HUDEP-2 (cell line): ENCODE measurements around the gene NCOA1.
"Not testable (repeated sequence)": the region's sequence is repeated elsewhere in the genome, so short reads cannot be mapped to it uniquely, and the experiment has no call there.

ENCODE experiments used
- DNase-seq, 76 experiments: peaks; one replicate each; lab custom pipeline; 2025; ENCODE audit not compliant: unreplicated experiment in 76 of 76; lab: John Stamatoyannopoulos, UW

Gene NCOA1

DNA sequence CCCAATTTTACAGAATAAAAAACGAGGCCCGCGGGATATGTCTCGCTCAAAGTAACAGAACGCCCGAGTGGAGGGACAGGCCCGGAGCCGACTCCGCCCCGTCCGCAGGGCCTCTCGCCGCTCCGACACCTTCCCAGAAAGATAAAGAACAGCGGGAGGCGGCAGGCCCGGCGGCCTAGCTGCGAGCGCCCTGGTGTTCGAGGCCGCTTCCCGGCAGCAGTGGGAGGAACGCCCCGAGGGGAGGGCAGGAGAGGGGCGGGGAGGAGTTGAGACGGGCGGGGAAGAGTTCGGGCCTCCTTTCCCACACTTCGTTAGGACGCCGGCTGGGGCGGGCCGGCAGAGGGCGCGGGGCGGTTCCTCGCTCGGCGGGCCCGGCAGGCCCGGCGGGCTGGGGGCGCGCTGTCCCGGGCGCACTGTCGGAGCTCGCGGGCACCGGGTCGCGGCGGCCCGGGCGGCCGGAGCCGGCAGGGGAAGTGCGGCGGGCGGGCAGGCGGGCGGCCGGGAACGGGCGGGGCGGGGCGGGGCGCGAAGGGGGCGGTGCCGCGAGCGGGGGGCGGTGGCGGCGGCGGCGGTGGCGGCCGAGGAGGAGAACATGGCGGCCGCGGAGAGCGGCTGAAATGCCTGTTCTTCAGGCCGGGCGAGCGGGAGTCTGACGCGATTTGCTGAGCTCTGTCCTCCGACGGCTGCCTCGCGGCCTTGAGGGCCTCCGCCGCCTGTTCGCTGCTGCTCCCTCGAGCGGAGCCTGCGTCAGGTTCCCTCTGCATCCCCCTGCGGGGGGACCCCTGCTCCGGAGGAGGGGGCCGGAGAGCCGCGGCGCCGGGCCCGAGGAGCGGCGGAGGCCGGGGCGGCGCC is at the start of gene NCOA1:
Gene NCOA1, plus strand, starts transcription at position 565 of the 852 bp plus-strand sequence. CDS start 167,424 bp downstream, outside the sequence.
- DNase-seq, result peak in 75 of 76 experiments; percentile 41 to 95 (median 91)

DNA sequence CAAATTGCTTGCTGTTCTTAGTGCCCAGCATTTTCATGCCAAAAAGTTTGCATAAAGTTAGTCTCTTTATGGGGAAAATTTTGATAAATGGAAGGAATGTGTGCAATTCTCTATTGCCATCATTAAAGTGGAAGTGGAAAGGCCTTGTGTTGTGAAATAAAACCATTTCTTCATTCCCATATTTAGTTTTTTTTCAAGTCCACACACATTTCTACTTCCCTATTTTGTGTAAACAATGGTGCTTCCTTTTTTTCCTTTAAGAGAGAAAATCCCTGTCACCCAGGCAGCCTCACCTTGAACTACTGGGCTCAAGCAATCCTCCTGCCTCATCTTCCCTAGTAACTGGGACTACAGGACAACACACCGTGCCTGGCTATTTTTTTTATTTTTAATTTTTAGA is 42.3 kb upstream of the NCOA1 start:
- no peak for DNase-seq

DNA sequence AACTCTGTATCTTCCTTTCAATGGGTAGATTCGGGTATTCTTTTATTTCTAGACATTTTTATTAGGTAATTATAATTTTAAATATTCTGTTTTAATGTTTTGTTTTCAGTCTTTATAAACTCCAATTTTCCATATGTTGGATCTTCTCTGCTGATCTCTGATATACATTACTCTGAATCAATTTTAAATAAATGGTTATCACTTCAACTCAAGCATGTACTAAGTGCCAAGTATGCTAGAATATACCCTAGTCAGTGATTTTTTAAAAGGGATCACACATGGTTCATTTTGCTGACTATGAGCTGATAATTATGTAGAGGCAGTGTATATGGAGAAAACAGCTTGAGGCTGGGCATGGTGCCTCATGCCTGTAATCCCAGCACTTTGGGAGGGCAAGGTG is 41.7 kb upstream of the NCOA1 start:
- no peak for DNase-seq

DNA sequence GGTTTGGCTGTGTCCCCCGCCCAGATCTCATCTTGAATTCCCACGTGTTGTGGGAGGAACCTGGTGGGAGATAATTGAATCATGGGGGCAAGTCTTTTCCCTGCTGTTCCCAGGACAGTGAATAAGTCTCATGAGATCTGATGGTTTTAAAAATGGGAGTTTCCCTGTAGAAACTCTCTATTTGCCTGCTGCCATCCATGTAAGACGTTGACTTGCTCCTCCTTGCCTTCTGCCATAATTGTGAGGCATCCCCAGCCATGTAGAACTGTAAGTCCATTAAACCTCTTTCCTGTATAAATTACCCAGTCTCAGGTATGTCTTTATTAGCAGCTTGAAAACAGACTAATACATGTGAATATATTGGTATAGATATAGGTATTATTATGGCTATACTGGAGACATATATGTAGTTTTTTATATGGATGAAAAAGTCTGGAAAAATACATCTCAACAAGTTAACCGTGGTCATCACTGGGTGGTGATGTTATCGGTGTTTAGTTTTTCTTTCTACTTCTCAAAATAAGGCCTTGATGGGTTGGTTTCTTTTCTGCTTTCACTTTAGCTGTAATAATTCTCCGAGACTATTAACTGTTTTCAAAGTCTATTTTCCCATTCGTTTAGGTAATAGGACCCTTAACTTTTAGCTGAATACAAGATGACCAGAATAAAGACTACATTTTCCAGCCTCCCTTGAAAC is 39.1 kb upstream of the NCOA1 start:
- DNase-seq, result peak in 8 of 76 experiments; percentile 3 to 25 (median 13)

DNA sequence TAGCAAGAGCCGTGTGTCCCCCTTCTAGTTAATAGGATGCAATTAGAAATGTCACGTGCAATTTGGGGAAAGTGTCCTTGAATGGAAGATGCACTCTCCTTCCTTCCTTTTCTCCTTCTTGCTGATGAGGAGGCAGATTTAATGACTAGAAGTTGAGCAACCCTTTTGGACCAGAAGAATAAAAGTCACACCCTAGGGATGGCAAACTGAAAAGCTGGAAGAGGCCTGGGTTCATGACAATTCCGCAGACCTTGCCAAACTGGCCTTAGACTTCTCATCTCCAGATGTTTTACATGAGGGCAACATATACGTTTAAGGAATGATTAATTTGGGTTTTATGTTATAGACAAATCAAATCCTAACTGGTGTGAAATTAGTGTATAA is 38.6 kb upstream of the NCOA1 start:
- no peak for DNase-seq

DNA sequence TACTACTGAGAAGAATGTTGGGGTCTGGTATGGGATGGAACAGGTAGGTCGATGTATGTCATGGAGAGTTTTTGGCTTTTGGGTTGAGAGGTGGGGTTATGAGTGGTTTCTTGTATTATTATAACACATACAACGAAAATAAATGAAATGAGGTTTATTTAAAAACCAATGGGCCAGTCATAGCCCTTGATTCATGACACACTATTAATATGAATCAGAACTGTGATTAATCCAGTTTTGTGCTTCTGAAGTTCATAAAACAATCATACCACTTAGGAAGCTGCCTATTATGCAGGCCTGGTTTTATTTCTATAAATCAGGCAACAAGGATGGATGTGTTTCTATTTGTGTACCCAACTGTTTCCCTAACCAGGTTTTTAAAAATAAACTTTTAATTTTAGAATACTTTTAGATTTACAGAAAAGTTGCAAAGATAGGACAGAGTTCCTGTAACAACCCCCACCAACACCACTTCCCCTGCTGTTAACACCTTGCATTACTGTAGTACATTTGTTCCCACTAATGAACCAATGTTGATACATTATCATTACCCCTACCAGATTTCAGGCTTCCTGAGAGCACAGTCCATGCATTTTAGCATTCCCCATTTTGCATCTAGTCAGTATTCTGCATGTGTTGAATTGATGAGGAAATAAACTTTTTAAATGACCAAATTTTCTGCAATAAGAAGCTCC is 37.5 kb upstream of the NCOA1 start:
- no peak for DNase-seq

DNA sequence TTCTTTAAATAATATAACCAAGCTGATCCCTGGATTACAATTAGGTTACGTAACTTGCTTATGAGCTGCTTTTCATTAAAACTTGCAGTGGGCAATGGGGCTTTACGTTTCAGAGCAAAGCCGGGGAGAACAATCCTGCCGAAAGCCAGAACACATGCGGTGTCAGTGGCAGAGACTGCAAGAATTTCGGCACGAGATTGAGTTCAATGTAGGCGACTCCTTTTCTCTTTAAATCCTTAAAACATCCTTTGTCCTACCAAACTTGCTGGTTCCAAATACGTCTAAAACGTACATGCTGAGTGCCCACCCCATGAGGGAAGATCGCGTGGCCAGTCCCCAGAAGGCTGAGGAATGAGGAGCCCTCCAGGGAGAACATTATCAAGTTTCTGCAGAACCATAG is 36.8 kb upstream of the NCOA1 start:
- DNase-seq, result no peak

DNA sequence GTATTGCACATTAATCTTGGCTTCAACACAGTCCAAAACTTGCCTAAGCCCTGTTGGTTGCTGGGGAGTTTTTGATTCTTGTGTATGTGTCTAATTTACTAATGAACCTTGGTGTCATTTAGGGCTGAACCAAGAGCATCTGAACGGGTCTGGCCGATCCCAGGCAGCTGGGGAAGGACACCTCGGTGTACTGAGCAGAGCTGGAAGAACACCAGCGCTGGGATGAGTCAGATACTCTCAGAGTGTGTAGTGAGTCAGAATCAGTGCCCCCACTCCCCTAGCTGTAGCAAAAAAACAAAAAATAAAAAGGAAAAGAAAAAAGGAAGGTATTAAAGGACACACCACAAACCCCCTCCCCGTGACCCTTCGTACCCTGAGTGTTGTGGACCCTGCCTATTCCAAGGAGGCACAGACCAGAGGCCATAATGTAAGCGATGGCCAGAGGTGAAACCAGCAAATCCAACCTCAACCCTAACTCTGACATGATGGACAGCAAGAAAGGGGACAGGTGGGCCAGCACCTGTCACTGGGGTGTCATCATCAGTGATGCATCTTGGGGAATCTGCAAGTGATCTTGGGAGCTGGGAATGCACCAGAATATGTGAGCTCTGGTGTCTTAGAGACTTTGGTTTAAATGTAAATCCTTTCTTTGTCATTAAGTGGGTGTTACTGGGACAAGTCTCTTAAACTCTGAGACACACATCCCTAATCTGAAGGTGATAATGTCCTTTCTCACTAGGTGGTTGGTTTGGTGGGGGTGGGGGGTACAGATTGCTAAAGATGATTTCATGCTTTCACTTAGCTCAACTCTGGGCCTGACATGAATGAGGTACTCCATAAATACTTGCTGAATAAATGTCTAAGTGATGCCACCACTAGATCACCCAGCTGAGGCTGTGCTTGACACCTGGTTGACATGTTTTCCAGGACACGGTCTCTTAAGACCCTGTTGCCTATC is 34.2 kb upstream of the NCOA1 start:
- DNase-seq, result peak in 72 of 76 experiments; percentile 13 to 86 (median 68)

DNA sequence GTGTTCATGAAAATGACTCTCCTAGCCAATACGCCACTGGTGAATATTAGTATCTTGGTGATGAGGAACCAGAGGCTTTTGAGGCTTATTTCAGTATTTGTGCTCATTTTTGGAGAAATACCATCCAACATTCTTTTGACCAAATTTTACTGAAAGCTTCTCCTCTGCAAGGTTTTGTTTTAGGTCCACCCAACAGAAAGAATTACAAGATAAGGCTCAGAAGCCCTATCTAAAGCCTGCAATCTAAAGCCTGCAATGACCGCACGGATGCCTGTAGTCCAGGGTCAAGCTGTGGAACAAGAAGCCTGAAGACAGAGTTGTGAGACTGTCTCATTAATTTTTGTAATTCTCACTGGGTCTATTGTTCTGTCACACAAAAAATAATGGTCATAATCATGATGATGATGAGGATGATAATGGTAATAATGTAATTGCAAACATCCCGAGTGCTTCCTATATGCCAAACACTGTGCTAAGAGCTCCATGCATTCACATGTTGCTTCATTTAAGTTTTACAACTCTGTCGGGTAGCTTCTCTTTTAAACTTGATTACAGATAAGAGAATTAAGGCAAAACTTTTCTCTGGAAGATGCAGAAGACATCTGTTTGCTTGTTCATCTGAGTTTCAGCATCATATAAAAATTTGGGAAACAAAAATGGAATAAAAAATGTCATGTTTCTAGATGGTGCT is 33.2 kb upstream of the NCOA1 start:
- peak in 63 of 76 experiments; percentile 6 to 77 (median 51) for DNase-seq

DNA sequence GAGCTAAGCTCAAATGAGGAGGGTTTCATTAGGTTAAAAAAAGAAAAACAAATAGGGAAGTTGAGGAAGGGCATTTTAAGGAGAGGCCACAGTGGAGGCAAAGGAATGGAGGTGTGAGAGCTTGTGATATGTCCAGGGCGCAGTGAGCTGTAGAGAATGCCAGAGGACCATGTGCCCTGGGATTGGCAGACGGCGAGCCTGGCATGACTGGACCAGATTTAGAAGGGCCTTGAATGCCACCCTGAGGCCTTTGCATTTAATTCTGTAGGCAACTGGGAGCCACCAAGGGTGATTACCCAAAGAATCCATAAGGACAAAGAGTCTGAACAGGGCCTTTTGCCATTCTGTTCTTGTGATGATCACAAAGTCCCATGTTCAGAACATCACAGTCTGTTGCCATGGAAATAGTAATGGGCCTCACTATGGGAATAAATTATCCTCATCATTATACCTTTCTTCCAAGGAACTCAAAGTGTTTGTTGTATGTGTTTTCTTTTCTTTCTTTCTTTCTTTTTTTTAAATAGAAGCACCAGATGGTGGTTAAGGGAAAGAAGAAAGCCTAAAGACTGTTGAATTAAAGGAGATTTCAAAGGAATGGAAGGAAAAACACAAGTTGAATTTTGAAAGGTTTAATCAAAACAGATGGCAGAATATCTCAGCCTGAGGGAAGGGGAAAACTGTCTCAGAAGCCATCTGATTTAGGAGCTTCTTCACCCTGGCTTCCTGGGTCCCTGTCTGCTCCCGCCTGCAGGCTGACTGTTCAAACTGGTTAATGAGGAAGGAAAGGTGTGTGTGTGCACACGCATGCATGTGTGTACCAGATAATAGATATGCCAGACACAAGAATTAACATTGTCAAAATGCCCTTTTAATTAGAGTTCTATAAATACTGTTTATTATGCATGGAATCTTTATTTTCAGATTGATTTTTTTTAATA is 31.6 kb upstream of the NCOA1 start:
- DNase-seq, result peak in 9 of 76 experiments; percentile 5 to 37 (median 11)

DNA sequence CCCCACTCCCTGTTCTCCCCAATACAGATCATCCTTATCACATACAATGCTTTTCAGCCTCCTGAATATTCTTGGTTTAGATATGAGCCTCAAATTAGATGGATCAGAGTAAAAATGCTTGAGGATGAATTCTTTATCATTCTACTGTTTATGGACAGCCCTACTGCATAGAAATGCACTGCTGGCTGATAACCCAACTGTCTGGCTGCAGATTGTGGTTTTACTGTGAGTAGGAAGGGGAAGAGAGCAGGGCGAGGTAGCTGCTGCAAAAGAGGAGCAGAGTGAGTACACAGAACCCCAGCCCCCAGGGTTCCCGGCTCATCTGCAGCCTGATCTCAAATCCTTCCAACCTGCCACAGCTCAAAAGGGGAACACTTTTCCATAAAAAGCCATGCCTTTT is 29.4 kb upstream of the NCOA1 start:
- peak in 73 of 76 experiments; percentile 24 to 85 (median 62) for DNase-seq

DNA sequence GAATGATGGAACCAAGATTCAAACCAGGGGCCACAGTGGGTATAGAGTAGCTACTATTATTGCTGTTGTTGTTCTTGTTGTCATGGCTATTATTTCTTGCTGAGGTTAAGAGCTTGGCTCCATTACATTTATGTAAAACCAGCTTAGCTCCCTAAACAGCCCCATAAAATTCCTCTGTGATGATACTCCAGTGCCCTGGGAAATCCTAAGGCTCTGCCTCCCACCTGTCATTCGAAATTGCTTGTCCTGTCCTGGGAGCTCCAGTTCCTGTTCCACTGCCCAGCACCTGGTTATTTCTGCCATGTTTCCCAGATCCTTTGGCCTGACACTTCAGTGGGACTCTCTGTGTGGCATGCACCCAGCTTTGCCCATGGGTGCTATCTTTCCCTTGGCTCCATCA is 27.8 kb upstream of the NCOA1 start:
- DNase-seq, result no peak

DNA sequence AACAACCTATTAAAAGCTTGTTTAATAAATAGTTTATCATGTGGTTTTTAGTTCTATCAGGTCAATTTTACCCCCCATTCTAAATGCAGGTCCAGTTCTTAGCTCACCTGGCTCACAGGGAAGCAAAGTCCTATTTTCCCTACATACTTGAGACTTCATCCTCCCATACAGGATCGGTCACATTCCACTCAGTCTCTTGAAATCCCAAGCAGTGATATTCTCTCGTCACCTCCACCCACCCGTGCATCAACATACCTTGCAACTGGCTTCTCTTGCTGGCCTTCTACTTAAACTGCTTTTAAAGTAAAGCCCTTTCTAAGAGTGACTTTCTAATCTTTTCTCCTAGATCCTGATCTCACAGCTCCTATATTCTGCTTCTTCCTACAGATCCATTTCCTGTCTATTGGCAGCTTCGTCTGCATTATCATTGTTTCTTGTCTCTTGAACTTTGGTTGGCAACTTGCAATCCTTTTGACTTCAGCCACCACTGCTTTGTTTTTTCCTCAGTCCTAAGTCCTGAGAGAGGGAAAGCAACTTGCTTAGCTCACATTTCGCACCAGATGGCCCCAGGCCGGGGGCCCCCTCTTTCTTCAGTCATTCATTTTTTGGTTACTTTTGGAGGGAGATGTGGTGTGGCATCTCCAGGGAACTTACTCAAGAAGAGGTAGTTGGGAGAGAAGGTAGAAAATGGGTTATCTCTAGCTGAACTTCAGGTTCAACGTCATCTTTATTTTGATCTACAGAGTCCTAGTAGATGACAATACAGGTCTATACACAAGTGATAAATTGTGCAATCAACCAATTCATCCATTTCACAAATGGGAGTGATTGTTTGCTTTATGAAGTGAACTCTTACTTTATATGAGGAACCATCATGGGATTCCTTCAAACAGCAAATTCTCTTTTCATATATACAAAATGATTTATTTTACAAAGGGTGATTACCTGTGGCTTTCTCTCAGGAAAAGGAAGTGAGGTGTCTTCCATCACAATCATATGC is 23.9 kb upstream of the NCOA1 start:
- DNase-seq, result no peak

DNA sequence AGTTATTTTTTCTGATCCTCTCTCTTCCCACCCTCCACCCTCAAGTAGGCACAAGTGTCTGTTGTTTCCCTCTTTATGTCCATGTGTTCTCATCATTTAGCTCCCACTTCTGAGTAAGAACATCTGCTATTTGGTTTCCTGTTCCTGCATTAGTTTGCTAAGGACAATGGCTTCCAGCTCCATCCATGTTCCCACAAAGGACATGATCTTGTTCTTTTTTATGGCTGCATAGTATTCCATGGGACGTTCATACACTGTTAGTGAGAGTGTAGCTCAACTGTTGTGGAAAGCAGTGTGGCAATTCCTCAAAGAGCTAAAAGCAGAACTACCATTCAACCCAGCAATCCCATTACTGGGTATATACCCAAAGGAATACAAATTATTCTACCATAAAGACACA is 22.6 kb upstream of the NCOA1 start:
- not testable (repeated sequence) for DNase-seq

DNA sequence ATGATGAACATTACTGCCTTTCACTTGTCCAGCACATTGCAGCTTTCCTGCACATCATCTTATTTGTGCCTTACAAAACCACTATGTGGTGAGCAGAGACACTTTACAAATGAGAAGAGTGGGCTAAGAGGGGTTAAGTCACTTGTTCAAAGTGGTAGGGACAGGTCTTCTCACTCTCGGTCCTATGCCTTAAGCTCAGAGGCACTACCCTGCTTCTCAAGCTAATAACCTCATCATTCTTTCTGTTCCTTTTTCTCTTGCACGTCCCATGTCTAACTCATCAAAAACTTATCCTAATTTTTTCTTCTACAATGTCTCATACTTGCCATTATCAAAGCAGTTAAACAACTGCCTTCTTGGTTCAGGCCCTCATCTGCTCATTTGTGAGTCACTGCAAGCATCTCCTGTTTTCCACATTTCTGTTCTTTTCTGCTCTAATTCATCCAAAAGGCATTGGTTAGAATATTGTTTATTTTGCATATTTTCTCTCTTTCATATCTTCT is 21.9 kb upstream of the NCOA1 start:
- no peak for DNase-seq

DNA sequence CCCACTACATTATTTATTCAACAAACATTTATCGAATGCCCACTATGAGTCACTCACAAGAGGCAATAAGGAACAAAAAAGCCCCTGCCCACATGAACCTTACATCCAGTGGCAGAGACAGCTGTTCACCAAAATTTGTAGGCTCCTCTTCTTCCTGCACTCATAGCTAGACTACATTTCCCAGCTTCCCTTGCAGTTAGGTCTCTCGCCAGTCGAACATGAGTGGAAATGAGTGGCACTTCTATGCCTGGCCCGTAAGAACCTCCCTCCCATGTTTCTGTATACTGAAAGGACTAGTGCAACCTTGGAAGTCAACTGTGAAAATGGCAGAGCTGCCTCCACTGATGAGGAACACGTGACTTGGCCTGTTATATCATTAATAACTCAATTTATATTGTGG is 19.4 kb upstream of the NCOA1 start:
- peak in 3 of 76 experiments; percentile 8 to 25 (median 11) for DNase-seq

DNA sequence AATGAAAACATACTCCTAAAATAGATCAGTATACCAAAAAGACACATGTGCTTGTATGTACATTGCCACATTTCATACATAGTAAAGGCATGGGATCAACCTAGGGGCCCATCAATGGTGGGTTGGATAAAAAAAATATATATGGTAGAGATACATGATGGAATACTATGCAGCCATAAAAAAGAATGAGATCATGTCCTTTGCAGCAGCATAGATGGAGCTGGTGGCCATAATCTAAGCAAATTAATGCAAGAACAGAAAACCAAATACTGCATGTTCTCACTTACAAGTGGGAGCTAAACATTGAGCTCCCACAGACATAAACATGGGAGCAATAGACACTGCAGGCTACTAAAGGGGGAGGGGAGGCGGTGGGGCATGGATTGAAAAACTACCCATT is 18.6 kb upstream of the NCOA1 start:
- DNase-seq, result no peak
